Parathyroid adenoma (tissue), 2 donors: ENCODE data around the gene OR2D2.

ENCODE experiments used
- H2AFZ ChIP-seq: fragments of 300-600 bp; sonication (generic); one replicate; pipeline ENCODE4 v1.7.0; 2017; ENCODE audit warnings: antibody characterized with exemption, mild to moderate bottlenecking
- H3K27ac ChIP-seq: fragments of 300-600 bp; sonication (generic); one replicate; pipeline ENCODE4 v1.7.0; 2017
- H3K27me3 ChIP-seq: fragments of 300-600 bp; sonication (generic); one replicate; pipeline ENCODE4 v1.7.0; 2017; ENCODE audit warnings: low read length; ENCODE audit not compliant: control insufficient read depth, insufficient read depth
- H3K36me3 ChIP-seq: fragments of 300-600 bp; sonication (generic); one replicate; pipeline ENCODE4 v1.7.0; 2017; ENCODE audit warnings: low read length; ENCODE audit not compliant: control insufficient read depth, insufficient read depth
- H3K4me1 ChIP-seq: fragments of 300-600 bp; sonication (generic); one replicate; pipeline ENCODE4 v1.7.0; 2017; ENCODE audit warnings: control low read depth
- H3K4me2 ChIP-seq: fragments of 300-600 bp; sonication (generic); one replicate; pipeline ENCODE4 v1.7.0; 2017; ENCODE audit warnings: low read length
- H3K4me3 ChIP-seq: fragments of 300-600 bp; sonication (generic); one replicate; pipeline ENCODE4 v1.7.0; 2017; ENCODE audit warnings: low read depth, low read length
- H3K79me2 ChIP-seq: fragments of 300-600 bp; sonication (generic); one replicate; pipeline ENCODE4 v1.7.0; 2017; ENCODE audit warnings: control low read depth
- H3K9ac ChIP-seq: fragments of 300-600 bp; sonication (generic); one replicate; pipeline ENCODE4 v1.7.0; 2017; ENCODE audit warnings: mild to moderate bottlenecking
- H3K9me3 ChIP-seq: fragments of 300-600 bp; sonication (generic); one replicate; pipeline ENCODE4 v1.7.0; 2017; ENCODE audit warnings: low read length; ENCODE audit not compliant: control insufficient read depth
- TF ChIP-seq, protein P1 (sequence below): fragments of 300-600 bp; sonication (generic); IDR thresholded peaks from one replicate; pipeline ENCODE4 v1.7.0; 2017; ENCODE audit warnings: antibody characterized with exemption, mild to moderate bottlenecking
- donor health status: primary hyperparathyroidism.

OR2D2 gene

DNA sequence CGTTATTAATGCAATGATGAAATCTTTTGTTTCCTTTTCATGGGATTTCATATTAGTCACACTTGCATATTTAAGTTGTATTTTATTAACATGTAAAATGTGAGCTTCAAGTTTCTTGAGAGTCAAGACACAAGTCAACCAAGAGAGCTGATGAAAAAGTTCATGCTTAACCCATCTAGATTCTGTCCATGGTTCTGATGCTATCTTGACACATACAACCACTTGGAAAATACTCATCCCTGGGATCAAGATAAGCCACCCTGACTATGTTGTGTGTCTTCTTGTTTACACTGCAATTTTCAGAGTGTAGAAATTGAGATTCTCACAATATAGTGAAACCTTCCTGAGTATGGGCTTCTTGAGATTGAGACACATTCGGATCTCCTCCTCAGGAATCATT lies 16.5 kb downstream of the OR2D2 start:
- Histone ChIP-seq H3K4me1 (no peaks in the 10 kb centered on the region), H3K4me3 (no peak overlapping the region), H3K79me2 (no peaks in the 10 kb centered on the region), H3K9me3 (no peaks in the 10 kb centered on the region), H2AFZ (no peak overlapping the region), H3K27me3 (no peaks in the 10 kb centered on the region), H3K36me3 (no peaks in the 10 kb centered on the region), H3K9ac (no peak overlapping the region), H3K4me2 (no peak overlapping the region), H3K27ac (no peak overlapping the region)
- TF ChIP-seq, protein P1, sequence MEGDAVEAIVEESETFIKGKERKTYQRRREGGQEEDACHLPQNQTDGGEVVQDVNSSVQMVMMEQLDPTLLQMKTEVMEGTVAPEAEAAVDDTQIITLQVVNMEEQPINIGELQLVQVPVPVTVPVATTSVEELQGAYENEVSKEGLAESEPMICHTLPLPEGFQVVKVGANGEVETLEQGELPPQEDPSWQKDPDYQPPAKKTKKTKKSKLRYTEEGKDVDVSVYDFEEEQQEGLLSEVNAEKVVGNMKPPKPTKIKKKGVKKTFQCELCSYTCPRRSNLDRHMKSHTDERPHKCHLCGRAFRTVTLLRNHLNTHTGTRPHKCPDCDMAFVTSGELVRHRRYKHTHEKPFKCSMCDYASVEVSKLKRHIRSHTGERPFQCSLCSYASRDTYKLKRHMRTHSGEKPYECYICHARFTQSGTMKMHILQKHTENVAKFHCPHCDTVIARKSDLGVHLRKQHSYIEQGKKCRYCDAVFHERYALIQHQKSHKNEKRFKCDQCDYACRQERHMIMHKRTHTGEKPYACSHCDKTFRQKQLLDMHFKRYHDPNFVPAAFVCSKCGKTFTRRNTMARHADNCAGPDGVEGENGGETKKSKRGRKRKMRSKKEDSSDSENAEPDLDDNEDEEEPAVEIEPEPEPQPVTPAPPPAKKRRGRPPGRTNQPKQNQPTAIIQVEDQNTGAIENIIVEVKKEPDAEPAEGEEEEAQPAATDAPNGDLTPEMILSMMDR, result no peak

DNA sequence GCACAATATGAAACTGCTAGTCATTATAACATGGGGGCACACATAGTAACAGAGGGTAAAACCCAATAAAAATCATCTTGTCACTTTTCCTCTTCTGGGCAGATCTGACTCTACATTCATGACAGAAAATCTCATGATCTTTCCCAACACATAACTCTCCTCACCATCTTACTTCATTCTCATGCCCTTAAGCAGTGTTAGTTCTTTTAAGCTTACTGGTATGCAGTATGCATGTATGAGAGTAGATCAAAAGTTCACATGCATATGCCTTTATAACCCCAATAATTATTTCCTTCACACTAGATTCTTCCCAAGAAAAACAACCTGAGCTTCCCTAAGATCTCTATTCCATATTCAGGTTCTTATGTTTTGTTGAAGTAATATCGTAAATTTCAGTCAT lies 21.0 kb downstream of the OR2D2 start:
- no peaks in the 10 kb centered on the region for H3K27me3 ChIP-seq
- TF ChIP-seq, protein P1, result no peak
- H3K4me2 ChIP-seq, result no peak overlapping the region
- no peaks in the 10 kb centered on the region for H3K4me1 ChIP-seq
- no peak overlapping the region for H2AFZ ChIP-seq
- H3K79me2 ChIP-seq, result no peaks in the 10 kb centered on the region
- no peaks in the 10 kb centered on the region for H3K36me3 ChIP-seq
- no peaks in the 10 kb centered on the region for H3K9me3 ChIP-seq
- no peak overlapping the region for H3K9ac ChIP-seq
- H3K4me3 ChIP-seq, result no peak overlapping the region
- no peak overlapping the region for H3K27ac ChIP-seq

DNA sequence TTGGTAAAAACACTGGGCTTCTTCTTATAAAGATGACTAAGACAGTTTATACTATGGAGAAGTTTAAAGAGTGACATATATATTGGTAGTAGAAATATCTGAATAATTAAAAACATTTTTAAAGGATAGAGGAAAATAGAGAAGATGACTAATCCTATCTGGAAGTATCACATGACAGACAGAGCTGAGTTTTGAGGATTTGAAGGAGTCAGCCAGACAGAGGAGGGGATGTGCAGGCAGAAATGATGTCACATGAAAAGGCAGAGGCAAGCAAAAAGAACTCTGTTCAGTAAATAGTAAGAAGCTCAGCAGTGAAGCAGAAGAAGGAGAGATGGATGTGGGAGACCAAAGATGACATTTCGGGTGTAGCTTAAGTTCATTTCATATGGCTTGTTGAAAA lies 27.9 kb downstream of the OR2D2 start:
- H3K4me3 ChIP-seq, result no peak overlapping the region
- H3K27ac ChIP-seq, result no peak overlapping the region
- no peak overlapping the region for H3K9ac ChIP-seq
- H3K36me3 ChIP-seq, result no peaks in the 10 kb centered on the region
- H3K27me3 ChIP-seq, result no peaks in the 10 kb centered on the region
- TF ChIP-seq, protein P1, result no peak
- H3K4me1 ChIP-seq, result no peaks in the 10 kb centered on the region
- no peaks in the 10 kb centered on the region for H3K9me3 ChIP-seq
- H3K79me2 ChIP-seq, result no peaks in the 10 kb centered on the region
- H3K4me2 ChIP-seq, result no peak overlapping the region
- no peak overlapping the region for H2AFZ ChIP-seq

DNA sequence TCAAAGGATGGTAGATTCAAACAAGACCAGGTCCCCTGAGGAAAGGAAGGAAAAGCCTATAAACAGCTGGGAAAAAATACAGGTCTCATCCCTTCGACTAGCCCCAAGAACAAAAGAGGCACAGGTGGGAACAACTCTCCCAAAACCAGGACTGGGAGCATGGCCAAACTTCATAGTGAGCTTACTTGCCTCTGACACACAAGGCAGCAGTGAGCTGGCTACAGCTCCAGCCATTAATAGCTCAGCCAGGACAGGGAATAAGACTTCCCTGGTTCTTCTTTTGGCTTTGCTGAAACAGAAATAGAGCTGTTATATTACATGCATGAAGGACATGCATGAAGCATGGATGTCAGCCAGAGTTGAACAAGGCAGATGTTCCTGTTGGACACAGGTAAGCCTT lies 29.3 kb downstream of the OR2D2 start, which contains the start of gene OR10A2:
TSS of gene OR10A2 (plus strand) at position 97 of the 400 bp plus-strand sequence. CDS start 6,698 bp downstream, outside the sequence.
- no peaks in the 10 kb centered on the region for H3K27me3 ChIP-seq
- no peak within 1 kb of the TSS for H3K27ac ChIP-seq
- no peaks in the 10 kb centered on the region for H3K36me3 ChIP-seq
- H3K4me3 ChIP-seq, result no peak within 1 kb of the TSS
- H2AFZ ChIP-seq, result no peak within 1 kb of the TSS
- H3K9me3 ChIP-seq, result no peaks in the 10 kb centered on the region
- H3K4me2 ChIP-seq, result no peak within 1 kb of the TSS
- H3K9ac ChIP-seq, result no peak within 1 kb of the TSS
- TF ChIP-seq, protein P1, result no peak
- H3K79me2 ChIP-seq, result no peaks in the 10 kb centered on the region
- H3K4me1 ChIP-seq, result no peaks in the 10 kb centered on the region

DNA sequence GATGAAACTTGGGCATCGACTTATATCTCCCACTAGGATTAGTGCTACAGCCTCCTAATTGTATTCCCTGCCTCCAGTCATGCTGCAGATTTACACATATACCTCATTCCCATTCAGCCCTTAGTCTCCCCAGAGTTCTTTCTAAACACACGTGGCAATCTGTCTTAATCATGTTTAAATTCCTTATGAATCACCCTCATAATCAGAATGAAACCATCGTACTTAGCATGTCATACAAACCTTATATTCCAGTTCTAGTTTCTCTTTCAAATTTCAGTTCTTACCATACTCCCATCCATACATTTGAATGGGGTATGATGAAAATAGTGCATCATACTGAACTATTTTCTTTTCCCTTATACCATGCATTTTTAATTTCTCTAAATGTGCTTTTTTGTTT lies 35.4 kb downstream of the OR2D2 start:
- no peak overlapping the region for H2AFZ ChIP-seq
- H3K4me1 ChIP-seq, result no peaks in the 10 kb centered on the region
- no peaks in the 10 kb centered on the region for H3K9me3 ChIP-seq
- no peak overlapping the region for H3K27ac ChIP-seq
- H3K79me2 ChIP-seq, result no peaks in the 10 kb centered on the region
- no peak overlapping the region for H3K9ac ChIP-seq
- TF ChIP-seq, protein P1, result no peak
- H3K27me3 ChIP-seq, result no peaks in the 10 kb centered on the region
- H3K36me3 ChIP-seq, result no peaks in the 10 kb centered on the region
- H3K4me3 ChIP-seq, result no peak overlapping the region
- H3K4me2 ChIP-seq, result no peak overlapping the region
